DND-41 (cell line): Measurements from ENCODE around the gene EML1.

Experiments
- ATAC-seq: fragments of 200-7000 bp; cut with Tn5 transposase; 3 replicates; pipeline ENCODE4 v1.9.1; 2021; ENCODE audit warnings: low read depth; ENCODE audit not compliant: insufficient read depth
- DNase-seq: peaks from one replicate; pipeline ENCODE4 v3.0.0-alpha.2; 2020
- H2AFZ ChIP-seq: 2 replicates; pipeline ENCODE4 v1.6.0; 2012; ENCODE audit warnings: low read depth, low read length
- H3K27ac ChIP-seq: 2 replicates; pipeline ENCODE4 v1.5.1; 2012; ENCODE audit warnings: low read length, inconsistent platforms
- H3K27me3 ChIP-seq: fragments of 200-600 bp; sonication (generic); 2 replicates; pipeline ENCODE4 v1.6.0; 2012; ENCODE audit warnings: low read length, mild to moderate bottlenecking, inconsistent platforms; ENCODE audit not compliant: insufficient read depth, poor library complexity
- H3K36me3 ChIP-seq: 2 replicates; pipeline ENCODE4 v1.5.1; 2012; ENCODE audit warnings: low read length, inconsistent platforms; ENCODE audit not compliant: insufficient read depth
- H3K4me1 ChIP-seq: 2 replicates; pipeline ENCODE4 v1.5.1; 2012; ENCODE audit warnings: mild to moderate bottlenecking, low read length; ENCODE audit not compliant: insufficient read depth
- H3K4me2 ChIP-seq: 2 replicates; pipeline ENCODE4 v1.6.0; 2012; ENCODE audit warnings: mild to moderate bottlenecking, moderate library complexity, low read length, inconsistent platforms; ENCODE audit not compliant: insufficient read depth
- H3K4me3 ChIP-seq, 2 experiments: fragments of 200-600 bp in 1 of 2; shearing (Covaris generic) in 1 of 2; 2 replicates each; pipeline ENCODE4 v1.5.1; 2012 to 2016; ENCODE audit warnings: inconsistent platforms in 2 of 2, low read length in 2 of 2, mild to moderate bottlenecking in 2 of 2, low read depth in 1 of 2, moderate library complexity in 1 of 2
- H3K79me2 ChIP-seq: 2 replicates; pipeline ENCODE4 v1.6.0; 2012; ENCODE audit warnings: low read length, inconsistent platforms; ENCODE audit not compliant: insufficient read depth
- H3K9ac ChIP-seq: 2 replicates; pipeline ENCODE4 v1.6.0; 2012; ENCODE audit warnings: low read depth, mild to moderate bottlenecking, inconsistent platforms, low read length, moderate library complexity
- H3K9me3 ChIP-seq: 2 replicates; pipeline ENCODE4 v1.5.1; 2012; ENCODE audit warnings: low read length, moderate library complexity, mild to moderate bottlenecking, inconsistent platforms; ENCODE audit not compliant: insufficient read depth, severe bottlenecking
- H4K20me1 ChIP-seq: 2 replicates; pipeline ENCODE4 v1.6.0; 2012; ENCODE audit warnings: low read length; ENCODE audit not compliant: insufficient read depth
- EZH2 ChIP-seq: IDR thresholded peaks from 3 replicates; pipeline ENCODE4 v1.6.1; 2012; ENCODE audit warnings: borderline replicate concordance, low read depth, mild to moderate bottlenecking, moderate library complexity, low read length, inconsistent platforms; ENCODE audit not compliant: severe bottlenecking
- TF ChIP-seq, protein P1 (sequence below): IDR thresholded peaks from 2 replicates; pipeline ENCODE4 v1.5.1; 2012; ENCODE audit warnings: borderline replicate concordance, low read length, moderate library complexity, mild to moderate bottlenecking; ENCODE audit not compliant: poor library complexity, severe bottlenecking; ENCODE audit errors: extremely low read depth

The EML1 gene

DNA sequence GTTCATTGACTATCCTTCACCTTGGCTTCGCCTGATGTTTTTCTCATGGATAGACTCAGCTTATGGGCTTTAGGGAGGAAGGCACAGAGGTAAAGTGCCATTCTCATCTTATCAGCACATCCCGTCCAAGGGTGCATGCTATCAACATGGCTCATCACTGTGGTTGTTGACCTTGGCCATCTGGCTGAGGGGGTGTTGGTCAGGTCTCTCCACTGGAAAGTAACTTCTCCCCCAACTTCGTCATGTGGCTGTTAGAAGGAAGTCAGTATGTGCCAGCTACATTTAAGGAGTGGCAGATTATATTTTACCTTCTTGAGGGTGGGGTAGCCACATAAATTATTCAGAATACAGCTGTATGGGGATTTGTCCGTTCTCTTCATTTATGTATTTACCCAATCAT, 68.9 kb downstream of the EML1 start:
- H3K27ac ChIP-seq: no peak overlapping the region
- DNase-seq (no peak), ATAC-seq (no peak)
- H3K4me2 ChIP-seq: no peak overlapping the region
- no peak for TF ChIP-seq EZH2
- TF ChIP-seq, protein P1, sequence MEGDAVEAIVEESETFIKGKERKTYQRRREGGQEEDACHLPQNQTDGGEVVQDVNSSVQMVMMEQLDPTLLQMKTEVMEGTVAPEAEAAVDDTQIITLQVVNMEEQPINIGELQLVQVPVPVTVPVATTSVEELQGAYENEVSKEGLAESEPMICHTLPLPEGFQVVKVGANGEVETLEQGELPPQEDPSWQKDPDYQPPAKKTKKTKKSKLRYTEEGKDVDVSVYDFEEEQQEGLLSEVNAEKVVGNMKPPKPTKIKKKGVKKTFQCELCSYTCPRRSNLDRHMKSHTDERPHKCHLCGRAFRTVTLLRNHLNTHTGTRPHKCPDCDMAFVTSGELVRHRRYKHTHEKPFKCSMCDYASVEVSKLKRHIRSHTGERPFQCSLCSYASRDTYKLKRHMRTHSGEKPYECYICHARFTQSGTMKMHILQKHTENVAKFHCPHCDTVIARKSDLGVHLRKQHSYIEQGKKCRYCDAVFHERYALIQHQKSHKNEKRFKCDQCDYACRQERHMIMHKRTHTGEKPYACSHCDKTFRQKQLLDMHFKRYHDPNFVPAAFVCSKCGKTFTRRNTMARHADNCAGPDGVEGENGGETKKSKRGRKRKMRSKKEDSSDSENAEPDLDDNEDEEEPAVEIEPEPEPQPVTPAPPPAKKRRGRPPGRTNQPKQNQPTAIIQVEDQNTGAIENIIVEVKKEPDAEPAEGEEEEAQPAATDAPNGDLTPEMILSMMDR: no peak
- no peaks in the 10 kb centered on the region for H3K36me3 ChIP-seq
- H3K27me3 ChIP-seq: peaks cover 36% of the 10 kb centered on the region
- no peak overlapping the region for H3K9ac ChIP-seq
- H4K20me1 ChIP-seq: no peaks in the 10 kb centered on the region
- no peak overlapping the region for H3K4me3 ChIP-seq
- no peaks in the 10 kb centered on the region for H3K9me3 ChIP-seq
- no peak overlapping the region for H2AFZ ChIP-seq
- H3K4me1 ChIP-seq: no peaks in the 10 kb centered on the region
- H3K79me2 ChIP-seq: no peaks in the 10 kb centered on the region

DNA sequence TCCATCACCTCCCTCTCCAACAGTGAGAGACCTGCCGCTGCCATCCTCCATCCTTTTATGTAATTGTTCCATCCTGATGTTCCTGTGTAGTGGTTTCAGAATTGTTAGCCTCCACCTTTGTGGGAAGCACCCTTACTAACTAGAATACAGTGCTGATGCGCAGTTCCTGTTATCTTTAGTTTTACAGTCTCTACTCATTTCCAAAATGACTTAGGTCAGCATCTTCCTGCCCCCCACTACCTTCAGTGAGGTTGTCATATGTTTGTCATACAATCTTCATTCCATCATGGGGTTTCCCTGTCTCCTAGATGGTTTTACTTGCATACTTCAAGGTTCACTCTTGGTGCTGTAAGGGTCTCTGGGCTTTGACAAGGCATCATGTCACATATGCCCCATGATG, 69.8 kb downstream of the EML1 start:
- ATAC-seq (no peak), DNase-seq (no peak)
- Histone ChIP-seq H3K79me2 (no peaks in the 10 kb centered on the region), H3K27ac (no peak overlapping the region), H3K9ac (no peak overlapping the region), H3K36me3 (no peaks in the 10 kb centered on the region), H3K27me3 (peaks cover 33% of the 10 kb centered on the region), H4K20me1 (no peaks in the 10 kb centered on the region), H3K4me2 (no peak overlapping the region), H3K4me3 (no peak overlapping the region), H3K9me3 (no peaks in the 10 kb centered on the region), H3K4me1 (no peaks in the 10 kb centered on the region), H2AFZ (no peak overlapping the region)
- TF ChIP-seq, protein P1: no peak
- TF ChIP-seq EZH2: no peak

DNA sequence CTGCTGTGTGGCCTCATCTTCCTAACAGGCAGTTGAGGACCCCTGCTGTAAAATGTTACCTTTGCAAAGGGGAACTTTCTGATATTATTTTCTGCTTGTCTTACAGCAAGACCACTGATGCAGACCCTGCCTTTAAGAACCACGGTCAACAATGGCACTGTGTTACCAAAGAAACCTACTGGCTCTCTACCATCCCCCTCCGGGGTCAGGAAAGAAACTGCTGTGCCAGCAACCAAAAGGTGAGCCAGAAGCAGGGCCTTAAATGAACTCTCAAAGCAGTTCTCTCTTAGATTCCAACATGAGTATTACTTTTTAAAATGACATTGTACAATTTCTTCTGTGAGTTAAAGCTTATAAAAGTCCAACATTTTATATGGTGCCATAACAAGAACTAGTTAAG, 72.2 kb downstream of the EML1 start:
- DNase-seq (no peak), ATAC-seq (no peak)
- Histone ChIP-seq H3K36me3 (no peaks in the 10 kb centered on the region), H4K20me1 (no peaks in the 10 kb centered on the region), H3K9ac (no peak overlapping the region), H3K4me2 (no peak overlapping the region), H3K27ac (no peak overlapping the region), H2AFZ (no peak overlapping the region), H3K4me3 (no peak overlapping the region), H3K4me1 (no peaks in the 10 kb centered on the region), H3K79me2 (no peaks in the 10 kb centered on the region), H3K9me3 (no peaks in the 10 kb centered on the region), H3K27me3 (peaks cover 26% of the 10 kb centered on the region)
- no peak for TF ChIP-seq EZH2
- TF ChIP-seq, protein P1: no peak

DNA sequence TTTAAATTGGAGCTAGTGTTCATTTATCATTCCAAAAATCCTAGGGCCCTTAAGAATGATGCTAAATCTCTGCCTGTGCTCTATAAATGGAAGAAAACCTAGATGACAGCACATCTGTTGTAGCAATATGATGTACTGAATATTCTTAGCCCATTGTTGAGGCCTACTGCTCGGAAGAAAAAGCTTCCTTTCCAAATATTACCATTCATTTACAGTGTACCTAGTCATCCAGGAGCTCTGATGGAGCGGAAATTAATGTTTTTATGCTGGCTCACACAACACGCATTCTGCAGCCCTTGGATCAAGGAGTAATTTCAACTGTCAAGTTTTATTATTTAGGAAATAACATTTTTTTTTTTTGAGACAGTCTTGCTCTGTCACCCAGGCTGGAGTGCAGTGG, 77.4 kb downstream of the EML1 start:
- Histone ChIP-seq H3K4me3 (no peak overlapping the region), H3K9ac (no peak overlapping the region), H3K36me3 (no peaks in the 10 kb centered on the region), H3K4me2 (no peak overlapping the region), H3K9me3 (no peaks in the 10 kb centered on the region), H4K20me1 (no peaks in the 10 kb centered on the region), H3K27me3 (peaks cover 44% of the 10 kb centered on the region), H3K27ac (no peak overlapping the region), H3K4me1 (no peaks in the 10 kb centered on the region), H2AFZ (no peak overlapping the region), H3K79me2 (no peaks in the 10 kb centered on the region)
- DNase-seq (no peak), ATAC-seq (no peak)
- no peak for TF ChIP-seq EZH2
